Fibroblast of skin of back (primary cell): Measurements from ENCODE around the gene NUB1.

Source experiments
- DNase-seq: peaks from one replicate; pipeline ENCODE4 v3.0.0-alpha.2; 2013

NUB1 gene

DNA sequence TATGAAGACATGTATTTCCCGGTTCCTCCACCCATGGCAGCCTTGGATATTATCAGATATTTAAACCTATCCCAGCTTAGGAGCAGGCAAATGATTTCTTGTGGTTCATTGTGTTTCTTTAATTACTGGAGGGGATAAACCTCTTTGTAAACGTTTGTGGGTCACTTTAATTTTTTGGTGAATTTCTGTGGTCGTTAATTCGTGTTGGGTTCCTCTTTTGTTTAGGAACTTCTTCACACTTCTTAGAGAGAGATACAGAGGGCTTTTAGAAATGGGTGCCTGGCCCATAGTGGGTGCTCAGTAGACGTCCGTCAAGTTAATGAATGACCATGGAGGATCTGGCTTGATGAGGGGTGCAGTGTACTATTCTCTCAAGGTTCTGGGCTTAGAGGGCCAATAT lies 27.2 kb upstream of the NUB1 start:
- DNase-seq = no peak

DNA sequence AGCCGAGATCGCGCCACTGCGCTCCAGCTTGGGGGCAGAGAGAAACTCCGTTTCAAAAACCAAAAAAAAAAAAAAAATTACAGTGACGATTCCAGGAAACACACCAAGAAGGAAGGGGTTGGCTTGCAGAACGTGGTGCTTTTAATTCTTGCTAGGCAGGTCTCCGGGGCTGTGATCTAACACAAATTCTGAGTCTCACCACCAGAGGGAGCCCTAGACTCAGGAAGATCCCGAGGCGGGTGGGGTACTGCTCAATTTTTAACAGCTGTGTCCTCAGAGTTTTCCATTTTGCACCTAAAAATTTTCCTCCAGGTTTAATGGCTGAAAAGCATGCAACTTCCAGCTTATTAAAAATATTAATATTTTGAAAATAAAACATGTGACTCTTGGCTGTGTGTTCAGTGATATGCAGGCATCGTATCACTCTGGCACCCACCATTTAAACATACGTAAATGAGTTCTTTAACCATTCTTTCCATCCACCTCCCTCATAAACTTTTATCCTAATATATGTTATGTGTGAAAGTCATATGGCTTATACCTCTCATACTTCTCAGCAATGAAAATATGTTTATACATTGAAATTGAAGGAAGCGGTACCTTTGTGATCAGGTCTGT lies 26.5 kb upstream of the NUB1 start:
- peak; percentile 56 for DNase-seq

DNA sequence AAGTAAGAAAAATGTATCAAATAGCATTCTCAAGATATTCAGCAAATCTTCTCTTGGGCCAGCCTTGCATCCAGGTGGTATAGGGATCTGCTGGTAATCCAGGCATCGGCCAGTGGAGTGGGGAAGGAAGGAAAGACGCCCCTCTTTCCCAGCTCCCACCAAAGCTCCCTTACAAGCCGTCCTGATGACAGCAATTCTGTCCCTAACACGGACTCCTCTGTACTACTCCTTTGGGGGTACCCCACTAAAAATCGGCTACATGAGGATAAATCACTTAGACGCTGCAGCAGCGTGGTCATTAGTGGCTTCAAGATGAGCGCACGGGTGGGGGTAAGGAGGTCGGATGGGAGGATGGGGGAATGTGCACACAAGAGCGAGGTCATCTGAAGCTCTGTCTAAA lies 24.7 kb upstream of the NUB1 start:
- DNase-seq = no peak

DNA sequence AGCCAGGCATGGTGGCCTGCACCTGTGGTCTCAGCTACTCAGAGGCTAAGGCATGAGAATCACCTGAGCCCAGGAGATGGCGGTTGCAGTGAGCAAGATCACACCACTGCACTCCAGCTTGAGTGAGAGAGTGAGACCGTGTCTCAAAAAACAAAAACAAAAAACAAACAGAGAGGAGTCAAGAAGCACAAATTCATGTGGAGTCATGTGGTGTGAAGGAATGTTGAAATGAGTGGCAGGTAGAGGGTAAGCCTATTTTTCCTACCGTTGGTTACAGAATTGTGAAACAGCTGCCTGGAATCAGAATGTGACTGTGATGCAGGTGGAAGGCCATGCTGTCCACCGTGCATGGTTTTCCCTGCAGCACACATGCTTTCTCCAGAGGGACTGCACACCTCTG lies 23.7 kb upstream of the NUB1 start:
- no peak for DNase-seq

DNA sequence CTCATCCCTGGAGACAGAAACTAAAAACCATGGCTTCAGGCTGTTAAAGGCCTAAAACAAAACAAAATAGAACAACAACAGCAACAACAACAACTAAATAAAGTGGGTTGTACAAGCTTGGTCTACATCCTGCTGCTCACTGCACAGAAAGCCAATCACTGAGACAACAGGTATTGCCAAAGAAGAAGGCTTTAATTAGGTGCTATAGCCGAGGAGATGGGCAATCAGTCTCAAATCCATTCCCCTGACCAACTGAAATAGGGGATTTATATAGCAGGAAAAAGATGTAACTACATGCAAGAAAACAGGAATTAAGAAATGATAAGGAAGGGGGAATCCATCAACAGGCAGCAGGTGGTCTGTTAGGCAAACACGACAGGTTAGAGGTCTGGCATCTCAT lies 22.4 kb upstream of the NUB1 start:
- no peak for DNase-seq

DNA sequence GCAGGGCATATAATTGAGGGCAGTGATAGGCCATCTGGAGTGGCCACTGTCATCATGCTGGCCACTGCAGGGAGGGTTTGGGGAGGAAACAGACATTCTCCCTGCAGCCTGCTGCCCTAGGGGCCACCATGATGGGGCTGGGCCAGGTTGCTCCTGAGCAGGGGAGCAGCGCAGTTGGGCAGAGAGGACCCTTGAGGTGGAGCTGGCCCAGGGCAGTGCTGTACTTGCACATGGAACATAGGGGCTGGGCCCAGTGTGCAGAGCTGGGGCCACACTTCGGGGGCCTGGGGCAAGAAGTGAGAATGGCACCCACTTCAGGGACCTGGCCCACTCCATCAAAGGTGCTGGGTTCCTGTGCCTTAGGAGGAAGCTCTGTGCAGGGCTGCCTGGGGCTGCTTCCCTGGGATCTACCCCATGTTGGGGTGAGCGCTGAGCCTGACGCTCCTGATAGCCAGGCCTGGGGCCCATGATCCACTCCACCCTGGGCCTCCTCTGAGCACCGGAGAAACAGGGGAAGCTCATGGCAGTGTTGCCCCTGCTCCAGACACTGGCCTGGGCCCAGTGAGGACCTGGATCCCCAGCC lies 21.3 kb upstream of the NUB1 start:
- no peak for DNase-seq

DNA sequence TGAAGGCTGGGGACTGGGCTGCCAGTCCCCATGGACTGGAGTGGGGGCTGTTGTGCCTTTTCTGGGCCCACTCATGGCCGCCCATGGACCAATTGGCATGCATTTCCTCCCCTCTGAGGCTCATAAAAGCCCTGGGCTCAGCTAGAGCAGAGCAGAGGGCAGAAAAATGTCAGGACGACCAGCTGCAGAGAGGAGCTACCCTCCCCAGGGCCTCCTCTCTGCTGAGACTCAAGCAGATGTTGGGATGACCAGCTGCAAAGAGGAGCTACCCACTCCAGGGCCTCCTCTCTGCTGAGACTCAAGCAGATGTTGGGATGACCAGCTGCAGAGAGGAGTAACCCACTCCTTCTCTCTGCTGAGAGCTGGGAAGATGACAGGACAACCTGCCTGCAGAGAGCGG lies 20.3 kb upstream of the NUB1 start:
- DNase-seq = no peak

DNA sequence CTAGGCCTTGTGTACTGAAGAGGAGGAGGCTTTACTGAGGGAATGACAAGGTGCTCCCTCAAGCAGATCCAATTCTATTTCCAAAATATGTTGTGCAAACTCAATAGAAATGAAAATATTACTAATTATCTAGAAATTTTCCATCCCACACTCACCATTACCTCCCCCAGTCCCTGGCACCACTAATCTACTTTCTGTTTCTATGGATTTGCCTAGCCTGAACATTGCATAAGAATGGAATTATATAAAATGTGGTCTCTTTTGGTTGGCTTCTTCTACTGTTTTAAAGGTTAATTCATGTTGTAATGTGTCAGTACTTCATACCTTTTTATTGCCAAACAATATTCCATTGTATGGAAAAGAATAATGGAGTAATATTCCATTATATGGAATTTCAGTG lies 18.7 kb upstream of the NUB1 start:
- no peak for DNase-seq

DNA sequence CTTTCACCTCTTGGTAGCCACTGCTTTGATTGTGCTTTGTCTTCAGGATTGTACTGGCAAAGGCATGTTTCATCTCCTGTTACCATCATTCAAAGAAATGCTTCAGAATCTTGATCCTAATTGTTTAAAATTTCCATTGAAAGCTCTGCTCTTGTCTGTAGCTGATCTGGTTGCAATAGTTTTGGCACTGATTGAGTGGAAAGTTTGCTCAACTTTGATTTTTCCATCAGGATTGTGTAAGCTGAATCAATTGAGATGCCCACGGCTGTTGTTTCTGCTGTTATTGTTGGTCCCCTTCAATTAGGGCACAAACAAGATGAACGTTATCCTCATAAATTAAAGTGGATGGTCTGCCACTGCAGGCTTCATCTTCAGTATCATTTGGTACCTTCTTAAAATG lies 14.6 kb upstream of the NUB1 start:
- DNase-seq = no peak

DNA sequence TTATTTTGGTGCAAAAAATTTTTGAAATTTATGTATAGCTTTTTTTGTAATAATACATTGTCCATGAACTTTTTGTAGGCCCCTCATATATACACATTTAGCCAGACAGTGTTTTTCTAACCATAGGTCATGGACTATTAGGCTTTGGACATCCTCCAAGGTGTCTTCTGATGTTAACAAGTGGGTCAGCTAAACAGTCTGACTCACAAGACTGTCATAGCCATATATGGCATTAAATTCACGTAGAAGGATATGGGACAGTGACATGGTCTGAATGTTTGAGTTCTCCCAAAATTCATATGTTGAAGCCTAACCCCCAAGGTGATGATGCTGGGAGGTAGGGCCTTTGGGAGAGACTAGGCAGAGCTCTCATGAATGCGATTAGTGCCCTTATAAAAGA lies 14.0 kb upstream of the NUB1 start:
- peak; percentile 59 for DNase-seq

DNA sequence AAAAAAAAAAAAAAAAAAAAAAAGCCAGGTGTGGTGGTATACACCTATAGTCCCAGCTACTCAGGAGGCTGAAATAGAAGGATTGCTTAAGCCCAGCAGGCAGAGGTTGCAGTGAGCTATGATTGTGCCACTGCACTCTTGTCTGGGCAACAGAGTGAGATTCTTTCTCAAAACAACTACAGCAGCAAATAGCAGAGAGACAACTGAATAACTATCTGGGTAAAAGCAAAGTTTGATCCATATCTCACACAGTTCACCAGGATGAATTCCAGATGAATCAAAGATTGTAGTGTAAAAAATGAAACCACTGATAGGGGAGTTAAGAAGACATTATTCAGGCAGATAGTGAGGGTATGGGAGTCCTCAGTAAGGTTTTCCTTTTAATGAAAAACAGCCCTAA lies 11.4 kb upstream of the NUB1 start:
- DNase-seq = no peak

DNA sequence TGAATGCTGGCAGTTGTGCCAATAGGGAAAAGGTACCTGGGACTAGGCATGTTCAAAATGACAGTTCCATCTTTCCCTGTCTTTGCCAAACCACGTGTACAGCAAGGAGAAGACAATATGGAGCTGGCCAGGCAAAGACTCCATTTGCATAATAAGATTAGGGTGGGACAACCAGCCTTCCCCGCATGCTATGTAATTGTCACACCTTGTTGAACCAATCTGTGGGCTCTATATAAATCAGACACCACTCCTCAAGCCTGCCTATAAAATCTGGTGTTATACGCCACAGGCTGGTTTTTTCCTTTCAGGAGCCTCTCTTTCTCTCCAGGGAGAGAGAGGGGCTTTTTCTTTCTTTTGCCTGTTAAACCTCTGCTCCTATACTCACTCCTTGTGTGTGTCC lies 11.0 kb upstream of the NUB1 start:
- no peak for DNase-seq

DNA sequence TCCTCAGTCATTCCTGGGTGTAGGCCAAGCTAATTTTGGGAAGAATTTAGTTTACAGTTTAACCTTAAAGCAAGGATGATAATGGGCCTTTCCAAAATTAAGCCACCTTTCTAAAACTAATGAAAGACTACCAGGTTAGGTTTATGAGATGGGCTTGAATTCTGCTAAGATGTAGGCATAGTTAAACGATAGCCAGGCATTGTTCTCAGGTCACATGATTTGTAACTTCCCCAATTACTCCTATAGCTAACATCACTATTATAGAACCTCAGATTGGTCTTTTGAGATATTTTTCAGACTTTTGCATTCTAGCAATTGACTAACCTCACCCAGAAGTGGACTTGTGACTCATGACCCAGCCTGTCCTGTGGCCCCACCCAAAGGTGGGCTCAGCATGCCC lies 7.0 kb upstream of the NUB1 start:
- no peak for DNase-seq

DNA sequence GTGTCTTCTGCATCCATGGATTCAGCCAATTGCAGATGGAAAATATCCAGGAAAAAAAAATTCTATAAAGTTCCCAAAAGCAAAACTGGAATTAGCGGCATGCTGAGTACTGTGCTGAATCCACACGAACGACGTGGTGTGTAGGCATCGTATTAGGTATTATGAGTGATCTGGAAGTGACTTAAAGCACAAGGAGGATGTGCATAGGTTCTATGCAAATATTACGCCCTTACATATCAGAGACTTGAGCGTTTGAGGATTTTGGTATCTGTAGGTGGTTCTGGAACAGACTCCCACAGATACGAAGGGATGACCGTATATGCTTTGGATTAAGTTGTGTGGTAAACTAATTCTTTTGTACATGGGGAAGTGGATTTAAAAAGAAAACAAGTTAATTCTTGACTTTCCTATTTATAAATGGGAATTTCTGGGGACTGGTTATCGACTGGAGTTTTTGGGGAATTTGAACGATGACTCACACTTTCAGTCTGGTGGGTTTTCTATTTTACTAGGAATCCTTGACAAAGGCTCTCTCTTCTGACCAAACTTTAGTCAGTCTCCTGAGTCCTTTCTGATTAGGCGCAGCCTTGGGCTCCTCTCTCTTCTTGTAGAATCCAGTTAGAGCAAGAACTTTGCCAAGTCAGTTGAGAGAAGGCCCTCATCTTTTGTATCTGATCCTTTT lies 5.4 kb upstream of the NUB1 start:
- no peak for DNase-seq

DNA sequence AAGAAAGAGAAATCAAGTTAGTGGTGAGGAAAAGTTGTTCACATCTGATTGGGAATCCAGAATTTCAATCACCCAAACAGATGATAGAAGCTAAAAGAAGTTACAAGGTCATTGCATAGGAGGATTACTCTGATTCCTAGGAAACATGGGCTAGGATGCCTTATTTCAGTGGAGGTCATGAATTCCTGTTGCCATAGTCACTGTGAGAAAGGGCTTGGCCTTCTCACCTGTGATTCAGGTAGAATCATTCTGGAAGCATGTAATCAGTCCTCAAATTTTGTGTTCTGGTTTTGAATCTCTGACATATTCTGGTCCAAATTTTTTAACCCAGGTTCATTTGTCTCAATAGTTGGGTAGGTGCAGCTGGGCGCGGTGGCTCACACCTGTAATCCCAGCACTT lies 4.3 kb upstream of the NUB1 start:
- DNase-seq = no peak

DNA sequence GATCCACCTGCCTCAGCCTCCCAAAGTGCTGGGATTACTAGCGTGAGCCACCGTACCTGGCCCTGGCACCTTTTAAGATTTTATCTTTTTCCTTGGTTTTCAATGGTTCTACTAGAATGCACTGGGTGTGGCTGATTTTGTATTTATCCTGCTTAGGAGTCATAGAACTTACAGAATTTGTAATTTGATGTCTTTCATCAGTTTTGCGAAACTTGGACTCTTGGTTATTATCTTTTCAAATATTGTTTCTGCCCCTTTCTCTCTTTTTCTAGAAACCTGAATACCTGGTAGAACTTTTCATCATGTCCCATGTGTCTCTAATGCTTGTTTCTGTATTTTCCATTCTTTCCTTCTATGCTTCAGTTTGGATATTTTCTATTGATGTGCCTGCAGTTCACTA lies 2.8 kb upstream of the NUB1 start:
- DNase-seq = no peak

DNA sequence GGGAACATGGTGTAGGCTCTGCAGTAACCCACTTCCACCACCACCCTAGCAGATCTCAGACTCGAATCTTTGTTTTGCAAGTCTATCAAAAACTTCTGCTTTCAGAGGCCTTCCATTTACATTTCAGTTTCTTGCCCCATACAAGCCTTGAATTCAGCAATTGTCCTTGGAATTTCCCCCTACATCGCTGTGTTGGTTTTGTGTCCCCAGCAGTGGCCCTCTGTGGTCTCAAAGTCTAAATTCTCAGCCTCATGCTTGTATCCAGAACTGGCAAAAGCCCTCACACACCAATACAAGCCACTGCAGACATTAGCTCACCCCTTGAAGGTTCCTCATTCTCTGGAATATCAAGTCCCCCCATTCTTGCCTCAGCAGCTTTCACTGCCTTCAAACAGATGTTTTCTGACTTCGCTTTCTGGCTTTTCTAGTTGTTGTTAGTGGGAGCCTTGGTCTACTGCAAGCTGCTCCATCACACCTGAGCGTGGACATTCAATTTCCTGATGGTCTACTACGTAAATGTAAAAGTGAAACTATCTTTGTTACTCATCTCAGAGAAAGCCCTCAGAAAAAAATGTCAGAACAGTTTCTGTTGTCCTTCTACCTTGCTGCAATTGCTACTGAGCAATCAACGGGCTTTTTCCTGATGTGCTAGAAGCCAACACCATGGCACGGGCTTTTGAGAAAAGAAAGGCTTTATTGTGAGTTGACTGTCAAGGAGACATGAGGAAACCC lies 1.8 kb upstream of the NUB1 start:
- no peak for DNase-seq

DNA sequence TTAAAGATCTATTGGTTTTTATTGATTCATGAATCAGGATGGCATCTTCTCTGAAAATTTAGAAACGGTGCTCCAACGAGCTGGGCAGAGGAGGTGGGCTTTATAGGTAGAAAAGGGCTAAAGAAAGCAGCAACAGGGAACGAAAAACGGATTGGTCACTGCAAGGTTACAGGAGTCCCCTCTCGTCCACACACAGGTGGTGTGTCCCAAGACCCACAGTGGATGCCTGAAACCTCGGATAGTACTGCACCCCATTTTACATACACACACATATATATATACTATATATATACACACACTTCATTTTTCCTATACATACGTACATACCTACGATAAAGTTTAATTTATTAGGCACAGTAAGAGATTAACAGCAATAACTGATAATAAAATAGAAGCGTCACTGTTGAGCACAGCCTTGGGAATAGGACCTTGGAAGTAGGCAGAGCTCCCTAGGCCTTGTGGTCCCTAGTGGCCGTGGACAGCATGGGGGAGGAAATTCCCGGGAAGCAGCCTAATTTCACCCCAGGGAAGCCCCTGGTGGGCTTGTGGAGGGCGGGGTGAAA lies 737 bp upstream of the NUB1 start:
- no peak for DNase-seq

DNA sequence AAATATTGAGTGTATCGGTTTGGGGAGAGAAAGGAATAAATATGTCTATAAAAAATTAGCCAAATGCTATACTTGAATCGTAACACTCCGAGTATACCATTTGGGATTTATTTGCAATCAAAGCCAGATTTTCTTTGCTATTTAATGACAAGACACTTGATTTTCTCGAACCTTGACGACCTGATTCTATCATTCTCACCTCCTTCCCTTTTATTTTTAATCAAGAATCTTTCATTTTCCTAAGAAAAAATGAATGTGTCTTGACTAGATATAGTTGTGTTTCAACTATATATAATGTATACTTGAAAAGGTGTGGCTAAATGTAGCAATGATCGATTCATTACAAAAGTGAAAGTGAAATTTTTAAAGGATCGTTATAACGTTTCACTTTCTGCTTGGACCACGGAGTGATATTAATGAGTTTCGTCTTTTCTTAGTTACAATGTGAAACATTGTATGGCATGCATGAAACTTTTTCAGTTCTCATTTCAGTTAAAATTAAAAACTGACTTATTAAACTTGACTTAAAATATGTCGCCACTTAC lies 562 bp downstream of the NUB1 start:
- DNase-seq = no peak

DNA sequence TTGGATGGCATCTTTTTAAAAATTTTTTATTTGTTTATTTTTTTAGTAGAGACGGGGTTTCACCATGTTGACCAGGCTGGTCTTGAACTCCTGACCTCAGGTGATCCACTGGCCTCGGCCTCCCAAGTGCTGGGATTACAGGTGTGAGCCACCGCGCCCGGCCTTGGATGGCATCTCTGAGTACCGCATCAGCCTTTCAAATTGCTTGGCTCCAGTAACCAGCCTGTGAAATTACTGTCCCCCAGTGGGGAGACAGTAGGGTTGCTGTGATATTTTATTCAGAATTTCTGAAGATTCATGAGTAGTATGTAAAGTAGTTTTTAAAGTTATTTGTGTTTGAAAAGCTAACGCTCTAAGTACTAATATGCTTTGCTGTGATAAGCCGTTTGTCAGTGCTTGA lies 1.2 kb downstream of the NUB1 start:
- no peak for DNase-seq

DNA sequence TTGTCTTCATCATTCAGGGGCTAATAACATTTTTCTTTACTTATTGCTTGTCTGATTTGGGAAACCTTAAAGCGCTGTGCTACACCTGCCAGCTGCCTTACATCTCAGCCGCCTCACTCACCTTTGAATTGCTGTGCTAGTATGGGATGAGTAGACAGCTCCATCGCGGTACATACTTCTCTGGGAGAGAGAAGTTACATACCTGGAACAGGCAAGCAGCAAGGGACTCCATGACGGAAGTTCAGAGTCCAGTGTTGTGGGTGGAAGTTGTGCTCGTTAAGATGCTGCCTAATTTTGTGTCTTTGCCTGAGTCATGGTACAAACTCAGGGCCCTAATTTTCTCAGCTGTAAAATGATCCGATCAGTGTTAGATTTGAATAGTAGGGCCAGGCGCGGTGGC lies 1.9 kb downstream of the NUB1 start:
- DNase-seq = no peak

DNA sequence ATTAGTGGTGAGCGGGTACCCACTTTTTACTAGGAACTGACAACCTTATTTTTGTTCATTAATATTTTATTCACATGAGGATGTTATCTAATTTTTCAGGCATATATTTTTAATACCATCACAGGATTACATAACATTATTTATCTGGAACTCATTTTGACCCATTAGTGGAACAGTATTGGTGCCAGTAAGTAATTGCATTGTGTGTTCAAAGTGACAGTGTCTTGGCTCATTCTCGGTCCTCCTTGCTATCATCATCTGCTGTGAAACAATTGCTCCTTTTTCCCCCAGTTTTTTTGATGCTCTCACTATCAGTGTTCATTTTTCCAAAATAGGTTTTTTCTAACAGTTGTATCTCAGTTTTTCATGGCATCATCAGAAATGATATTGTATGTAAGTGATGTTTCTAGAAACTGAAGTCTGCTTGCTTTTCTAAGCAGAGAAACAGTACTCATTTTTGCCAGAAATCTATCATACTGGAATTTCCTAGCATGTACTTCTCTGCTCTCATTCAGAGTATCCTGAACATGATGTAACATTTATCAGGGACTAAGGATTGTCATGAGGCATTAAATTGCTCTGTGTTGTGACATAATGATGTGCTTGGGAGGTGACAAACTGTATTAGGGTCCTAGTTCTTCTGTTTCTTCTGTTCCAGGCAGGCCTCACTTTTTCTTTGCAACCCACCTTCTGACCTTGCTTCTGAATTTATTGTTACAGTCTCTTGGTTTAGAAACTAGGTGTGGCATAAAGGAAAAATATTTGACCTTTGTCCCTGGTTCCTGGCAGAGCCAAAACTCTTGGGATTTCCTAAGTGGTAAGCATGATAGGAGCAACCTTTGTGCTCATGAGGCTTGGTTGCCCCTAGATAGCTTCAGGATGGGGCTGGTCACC lies 4.2 kb downstream of the NUB1 start:
- no peak for DNase-seq
